NCI-H1048 (cell line): ENCODE data around the gene WT1.

Experiments used
- DNase-seq: peaks from one replicate; lab custom pipeline; 2025; lab: John Stamatoyannopoulos, UW

The WT1 gene

DNA sequence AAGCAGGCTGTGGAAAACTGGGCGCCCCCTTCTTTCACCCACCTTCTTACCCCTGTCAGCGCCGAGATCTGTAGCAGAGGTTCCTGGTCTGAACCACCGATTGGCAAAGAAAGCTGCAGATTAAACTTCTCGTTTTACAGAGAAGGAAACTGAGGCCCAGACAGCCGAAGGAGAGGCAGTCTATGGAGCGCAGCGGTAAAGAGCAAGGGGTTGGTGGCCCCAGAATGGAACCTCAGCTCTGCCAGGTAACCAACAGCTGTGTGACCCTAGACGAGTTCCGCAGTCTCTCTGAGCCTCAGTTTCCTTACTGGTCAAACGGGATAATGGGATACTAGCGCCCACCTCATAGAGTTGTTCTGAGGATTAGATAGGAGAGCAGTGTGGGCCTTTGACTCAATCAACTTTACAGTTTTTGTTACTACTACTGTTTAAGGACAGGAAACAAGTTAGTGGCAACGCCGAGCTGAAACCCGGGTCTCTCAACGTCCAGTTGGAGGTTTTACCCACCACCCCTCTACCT is 3.1 kb upstream of the WT1 start:
- no peak for DNase-seq

DNA sequence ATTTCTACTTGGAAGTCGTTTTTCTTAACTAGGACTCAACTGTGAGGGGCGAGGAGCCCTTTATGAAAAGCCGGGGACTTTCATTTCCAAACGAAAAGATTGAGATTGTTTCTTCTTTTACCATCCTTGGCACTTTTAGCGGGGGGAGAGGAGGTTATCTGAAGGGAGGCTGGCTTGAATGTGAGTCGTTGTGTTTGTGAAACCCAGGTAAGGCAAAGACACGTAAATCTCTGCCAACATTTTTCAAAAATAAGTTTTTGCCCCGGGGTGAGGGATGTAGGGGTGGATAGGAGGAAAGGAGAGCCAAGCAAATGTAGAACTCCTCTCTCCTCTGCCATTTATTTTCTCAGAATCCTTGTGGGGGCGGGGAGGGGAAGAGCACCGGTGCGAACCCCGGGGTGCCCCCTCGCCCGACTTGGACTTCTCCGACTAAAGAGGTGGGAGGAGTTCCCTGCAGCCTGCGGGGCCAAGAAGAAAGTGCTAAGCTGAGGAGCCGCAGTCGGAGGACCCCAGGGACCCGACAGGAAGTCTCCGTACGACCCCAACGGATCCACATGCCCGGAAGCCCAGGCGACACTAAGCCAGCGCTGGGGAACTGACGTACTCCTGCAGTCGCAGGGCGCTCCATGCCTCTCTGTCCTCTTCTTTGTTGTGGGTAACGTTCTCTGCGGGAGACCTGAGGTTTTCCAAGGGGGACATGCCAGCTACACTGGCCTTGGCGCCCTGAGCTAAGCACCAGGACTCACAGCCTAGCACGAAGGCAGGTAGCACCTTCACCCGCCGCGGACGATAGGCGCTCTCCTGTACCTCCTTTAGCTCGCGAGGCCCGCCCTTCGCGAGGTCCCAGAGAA is 2.4 kb upstream of the WT1 start:
- no peak for DNase-seq

DNA sequence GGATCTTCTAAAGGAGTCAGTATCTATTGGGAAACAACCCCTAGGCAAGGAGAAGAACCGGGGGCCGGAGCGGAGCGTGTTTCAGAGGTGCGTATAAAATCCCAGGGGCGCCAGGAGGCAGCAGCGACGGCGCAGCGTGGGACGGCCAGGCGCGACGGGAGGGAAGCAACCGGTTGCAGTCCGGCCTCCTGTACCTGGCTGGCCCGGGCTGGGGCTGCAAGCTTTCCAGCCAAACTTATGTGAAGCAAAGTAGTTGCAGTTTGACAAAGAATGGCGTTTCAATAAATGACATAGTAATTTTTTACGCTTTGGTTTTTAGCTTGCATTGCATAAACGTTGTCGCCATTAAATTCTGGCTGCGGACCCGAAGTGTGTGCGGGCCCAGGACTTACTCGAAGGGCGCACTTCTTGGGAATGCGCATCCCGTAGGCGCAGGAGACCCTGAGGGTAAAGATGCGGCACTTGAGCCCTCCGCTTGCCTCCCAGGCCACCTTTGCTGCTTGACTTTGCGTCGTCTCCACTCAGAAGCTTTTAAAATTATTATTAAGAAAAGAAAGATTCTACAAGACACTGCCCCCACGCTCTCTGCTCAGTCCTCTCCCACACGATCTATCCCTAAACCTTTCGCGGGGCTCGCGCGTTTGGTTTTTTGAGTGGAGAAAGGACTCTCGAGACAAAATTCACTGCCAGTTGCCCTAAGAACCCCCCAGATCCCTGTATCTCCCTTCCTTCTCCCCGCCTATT is 1.6 kb upstream of the WT1 start:
- no peak for DNase-seq

DNA sequence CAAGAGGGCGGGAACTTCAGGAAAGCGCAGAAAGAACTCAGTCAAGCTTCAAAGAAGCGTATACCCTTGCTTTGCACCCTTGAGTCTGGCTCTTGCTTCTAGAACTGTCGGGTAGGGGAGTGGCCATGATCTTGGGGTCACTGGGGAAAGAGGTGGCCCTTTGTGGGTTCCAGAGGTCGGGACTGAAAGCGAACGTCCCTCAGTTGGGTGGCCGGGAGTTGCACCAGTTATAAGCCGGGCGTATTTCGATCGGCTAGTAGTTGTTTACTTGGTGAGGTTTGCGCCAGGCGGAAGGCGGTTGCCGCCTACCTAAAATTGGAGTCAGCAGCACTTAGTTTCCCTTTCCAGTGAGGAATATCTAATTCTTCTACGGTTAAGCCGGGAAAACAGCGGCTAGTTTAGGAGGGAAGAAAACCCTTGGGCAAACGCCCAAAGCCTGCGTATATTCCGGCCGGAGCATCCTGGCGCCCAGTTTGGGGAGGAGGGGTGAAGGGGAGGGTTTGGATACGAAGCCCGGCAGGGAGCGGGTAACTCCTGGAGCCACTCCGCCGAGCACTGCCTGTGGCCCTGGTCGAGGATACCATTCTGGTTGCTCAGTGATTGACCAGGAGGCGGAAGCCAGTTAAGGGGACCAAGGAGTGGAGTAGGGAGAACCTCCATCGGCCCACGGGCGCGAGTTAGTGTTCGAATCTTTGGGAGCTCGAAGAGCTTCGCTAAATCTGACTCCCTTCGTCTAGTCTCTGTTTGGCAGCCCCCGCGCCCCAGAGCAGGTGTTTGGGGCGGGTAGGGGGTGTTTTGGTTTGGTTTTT is 807 bp upstream of the WT1 start:
- no peak for DNase-seq

DNA sequence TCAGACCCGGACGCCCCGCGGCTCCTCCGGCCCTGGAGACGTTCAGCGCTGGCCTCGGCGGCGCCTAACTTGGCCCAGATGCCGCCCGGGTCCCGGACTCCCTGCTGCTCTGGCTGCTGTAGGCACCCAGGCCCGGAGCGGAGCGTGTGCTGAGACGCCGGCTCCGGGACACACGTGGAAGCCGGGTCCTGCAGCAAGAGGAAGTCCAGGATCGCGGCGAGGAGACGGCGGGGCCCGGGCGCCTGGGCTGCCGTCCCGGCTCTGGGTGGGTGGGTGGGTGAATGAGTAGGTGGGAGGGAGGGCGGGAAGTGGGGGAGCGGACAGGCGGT is 223 bp downstream of the WT1 start:
- no peak for DNase-seq

DNA sequence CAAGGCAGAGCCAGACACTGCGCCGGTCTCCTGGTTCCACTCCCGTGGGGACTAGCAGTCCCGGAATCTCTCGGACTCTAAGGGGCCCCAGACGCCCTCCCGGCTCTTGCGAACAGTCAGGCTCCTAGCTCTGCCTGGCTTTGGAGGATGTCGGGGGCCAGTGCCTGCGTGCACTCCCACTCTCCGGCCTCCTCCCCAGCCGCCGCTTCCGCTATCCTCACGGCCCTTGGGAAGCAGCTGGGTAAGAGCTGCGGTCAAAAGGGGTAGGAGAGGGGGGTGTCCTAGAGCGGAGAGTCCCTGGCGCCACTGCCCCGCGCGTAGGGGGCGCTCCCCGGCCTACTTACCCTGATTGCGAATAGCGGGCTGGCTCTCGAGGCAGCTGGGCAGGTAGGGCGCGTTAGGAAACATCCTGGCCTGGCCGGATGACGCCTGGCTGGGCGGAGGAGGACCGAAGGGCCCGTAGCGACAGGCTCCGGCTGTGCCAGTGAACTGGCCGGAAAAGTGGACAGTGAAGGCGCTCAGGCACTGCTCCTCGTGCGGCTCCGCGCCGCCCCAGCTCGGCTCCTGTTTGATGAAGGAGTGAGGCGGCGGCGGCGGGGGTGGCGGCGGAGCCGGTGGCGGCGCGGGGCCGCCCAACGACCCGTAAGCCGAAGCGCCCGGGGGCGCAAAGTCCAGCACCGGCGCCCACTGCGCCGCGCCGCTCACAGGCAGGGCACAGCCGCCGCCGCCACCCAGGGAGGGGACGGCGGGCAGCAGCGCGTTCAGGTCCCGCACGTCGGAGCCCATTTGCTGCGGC is 785 bp downstream of the WT1 start:
- DNase-seq = no peak

DNA sequence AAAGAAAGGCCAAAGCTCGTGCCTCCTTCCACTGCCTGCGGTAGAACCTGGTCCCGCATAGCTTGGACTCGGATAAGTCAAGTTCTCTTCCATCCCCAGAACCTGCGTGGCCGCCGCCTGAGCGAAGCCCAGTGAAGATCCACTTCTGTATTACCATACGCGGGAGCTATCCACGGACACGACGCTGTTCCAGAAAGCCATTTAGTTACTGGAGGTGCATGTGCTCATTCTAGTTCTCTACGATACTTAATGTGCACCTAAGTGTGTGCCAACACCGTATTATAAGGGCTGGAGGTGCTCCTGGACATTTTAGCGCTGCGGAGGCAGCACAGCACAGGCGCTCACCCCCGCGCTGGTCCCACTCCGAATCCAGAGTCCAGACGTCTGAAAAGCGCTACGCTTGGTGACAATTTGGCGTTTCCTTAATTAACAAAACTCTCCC is 1.4 kb downstream of the WT1 start:
- no peak for DNase-seq

DNA sequence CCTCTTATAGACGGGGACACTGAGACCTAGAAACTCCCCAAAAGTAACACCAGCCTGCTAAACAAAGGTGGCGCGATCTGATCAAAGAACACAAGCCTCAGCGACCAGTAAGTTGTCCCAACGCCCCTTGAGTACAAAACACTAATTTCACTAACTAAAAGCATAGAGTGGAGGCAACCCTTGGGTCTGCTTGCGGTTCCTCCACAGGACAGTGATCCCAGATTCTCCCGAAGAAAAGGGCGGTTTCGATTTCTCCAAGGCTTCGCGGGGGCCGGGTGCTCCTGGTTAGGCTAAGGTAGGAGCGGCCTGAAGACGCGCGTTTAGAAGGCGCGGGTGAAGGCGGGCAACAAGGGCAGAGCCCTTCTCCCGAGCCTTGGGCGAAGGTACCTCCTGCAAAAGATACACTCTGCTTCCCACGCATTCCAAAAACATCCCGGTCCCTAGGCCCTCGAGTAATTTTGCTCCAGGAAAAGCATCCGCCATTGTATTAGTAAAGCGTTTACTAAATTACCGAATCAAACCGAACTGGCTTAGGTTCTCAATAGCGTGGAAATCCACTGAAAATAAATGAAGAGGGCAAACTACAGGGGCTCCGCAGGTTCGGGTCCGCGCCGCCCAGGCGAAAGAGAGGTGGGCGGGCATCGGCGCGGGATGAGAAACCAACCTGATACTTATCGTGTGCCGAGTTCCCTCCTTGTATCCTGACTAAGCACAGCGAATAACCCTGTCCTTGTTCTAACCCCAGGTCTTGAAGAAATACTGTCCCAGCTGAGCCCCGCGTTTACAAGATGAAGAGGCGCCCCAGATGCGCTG is 2.0 kb downstream of the WT1 start:
- no peak for DNase-seq

DNA sequence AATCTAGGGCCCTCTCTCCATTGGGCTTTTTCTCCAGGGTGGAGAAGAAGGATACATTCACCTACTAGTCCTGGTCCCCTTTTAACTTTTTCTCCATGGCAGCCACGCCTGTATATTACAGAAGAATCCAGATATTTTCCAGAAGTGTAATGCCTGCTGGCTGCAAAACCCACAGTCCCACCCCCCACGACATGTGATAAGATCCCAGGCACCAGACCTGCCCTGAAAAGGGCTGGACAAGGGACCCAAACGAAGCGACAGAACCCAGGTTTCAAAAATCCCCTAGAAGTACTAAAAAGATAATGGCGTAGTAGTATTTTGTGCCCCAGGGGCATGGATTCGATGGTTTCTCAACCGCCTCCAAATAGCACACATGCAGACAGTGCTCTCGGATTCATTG is 2.8 kb downstream of the WT1 start:
- DNase-seq = no peak

DNA sequence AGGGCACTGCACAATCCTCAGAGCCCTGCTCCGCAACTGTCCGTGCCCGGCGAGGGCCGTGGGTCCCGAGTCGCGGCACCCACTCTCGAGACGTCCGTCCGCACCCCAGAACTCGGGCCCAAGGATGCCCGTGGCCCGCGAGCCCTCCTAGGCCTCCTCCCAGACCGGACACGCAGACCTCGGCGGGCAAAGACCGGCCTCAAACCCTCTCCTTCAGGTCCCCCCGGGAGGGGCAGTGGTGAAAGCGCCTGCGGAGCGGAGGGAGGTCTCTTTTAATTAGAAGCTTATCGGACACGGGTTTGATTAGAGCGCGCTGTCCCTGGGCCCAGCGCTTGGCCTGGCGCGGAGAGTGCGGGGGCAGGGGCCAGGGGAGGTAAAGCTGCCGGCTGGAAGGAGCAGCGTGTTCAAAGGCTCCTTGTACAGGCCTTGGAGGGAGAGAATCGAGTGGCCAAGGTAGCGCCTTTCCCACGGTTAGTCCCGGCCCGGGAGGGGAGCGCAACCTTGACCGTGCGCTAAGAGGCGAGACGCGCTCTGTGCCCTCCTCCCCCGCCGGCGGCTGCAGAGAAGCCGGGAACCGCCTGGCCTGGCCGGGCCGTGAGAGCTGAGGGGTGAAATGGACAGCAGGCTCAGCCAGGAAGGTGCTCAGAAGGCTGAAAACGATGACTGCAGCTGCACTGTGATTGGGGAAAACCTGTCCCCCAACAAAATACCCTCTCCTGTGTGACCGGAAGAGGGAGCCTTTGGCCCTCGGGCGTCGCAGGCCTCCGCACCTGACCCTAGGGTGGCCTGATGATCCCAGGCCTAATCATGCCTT is 4.6 kb downstream of the WT1 start:
- DNase-seq = no peak

DNA sequence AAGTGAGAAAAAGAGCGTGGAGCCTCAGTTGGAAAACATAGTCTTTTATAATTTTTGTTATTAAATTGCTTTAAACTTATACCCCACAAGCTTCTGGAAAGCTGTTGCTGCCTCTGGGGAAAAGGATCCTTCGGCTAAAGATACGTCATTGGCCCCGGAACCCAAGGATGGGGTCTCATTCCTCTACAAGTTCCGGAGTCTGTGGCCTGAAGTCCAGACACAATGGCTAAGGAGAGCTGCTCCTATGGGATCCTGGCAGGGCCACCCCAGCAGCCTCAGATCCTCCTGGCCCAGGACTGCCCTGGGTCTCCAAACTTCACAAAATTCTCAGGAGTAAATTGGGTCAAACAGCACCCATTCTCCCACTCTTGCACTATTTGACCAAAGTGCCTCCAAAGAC is 5.9 kb downstream of the WT1 start:
- DNase-seq = no peak

DNA sequence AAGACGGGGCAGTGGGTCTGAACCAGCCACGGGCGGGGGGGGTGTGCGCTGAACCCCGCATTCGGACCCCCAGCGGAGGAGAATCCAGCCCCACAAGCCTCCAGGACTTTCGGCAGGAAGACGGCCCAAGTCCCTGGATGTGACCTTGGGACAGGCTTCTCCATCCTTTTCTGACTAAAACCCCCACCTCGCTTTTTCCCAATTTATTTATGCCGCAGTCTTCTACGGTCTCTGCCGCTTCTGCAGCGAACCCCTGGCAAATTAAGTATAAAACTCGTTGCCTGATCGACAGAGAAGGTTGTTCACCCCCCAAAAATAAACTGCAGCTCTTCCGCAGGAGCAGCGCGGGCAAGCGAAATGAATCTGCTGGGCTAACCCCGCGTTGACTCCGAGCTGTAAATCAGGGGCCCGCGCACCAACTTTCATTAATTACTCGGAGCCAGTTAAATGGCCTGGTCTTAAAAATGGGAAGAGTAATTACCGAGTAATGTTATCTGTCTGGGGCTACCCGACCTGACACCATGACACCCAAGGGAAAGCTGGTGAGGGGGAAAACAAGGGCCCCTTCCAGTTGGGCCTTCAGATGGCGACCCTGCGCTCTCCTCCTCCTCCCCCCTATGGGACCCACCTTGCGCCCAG is 6.6 kb downstream of the WT1 start:
- DNase-seq = no peak

DNA sequence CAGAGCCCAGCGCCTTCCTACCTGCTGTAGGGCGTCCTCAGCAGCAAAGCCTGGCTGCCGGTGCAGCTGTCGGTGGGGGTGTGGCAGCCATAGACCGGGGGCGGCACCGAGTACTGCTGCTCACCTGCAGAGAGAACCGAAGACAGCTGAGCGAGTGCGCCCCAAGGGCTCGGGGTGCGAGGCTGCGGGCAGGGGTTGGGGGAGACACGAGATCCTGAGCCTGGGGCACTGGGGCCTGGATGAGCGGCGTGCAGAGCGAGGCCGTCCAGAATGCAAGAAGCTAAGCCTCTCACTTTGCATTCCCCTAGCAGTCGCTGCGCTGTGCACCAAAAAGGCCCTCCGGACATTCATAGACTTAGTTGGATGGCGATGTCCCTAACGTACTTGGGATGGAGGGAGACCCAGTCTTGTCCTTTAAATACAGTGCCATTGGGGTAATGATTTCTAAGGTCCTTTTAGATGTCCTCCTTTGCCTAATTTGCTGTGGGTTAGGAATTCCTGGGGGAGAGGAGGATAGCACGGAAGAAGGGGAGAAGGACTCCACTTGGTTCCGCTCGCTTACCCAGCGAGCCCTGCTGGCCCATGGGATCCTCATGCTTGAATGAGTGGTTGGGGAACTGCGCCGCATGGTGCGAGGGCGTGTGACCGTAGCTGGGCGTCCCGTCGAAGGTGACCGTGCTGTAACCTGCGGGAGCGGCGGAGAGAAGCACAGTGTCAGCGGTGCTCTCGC is 7.2 kb downstream of the WT1 start:
- no peak for DNase-seq

DNA sequence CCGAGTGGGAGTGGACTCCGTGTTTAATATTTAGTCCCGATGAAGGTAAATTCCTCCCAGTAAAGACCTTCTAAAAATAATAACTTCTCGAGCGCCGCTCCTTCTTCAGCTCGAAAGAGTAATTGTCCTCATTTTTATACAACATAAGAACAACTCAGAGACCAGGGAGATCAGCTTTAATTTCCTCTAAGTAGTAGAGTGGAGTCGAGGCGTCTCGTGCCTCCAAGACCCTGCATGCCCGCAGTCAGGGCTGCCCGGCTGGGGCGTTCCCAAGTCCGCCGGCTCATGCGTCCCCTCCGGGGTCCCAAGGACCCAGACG is 7.8 kb downstream of the WT1 start:
- no peak for DNase-seq

DNA sequence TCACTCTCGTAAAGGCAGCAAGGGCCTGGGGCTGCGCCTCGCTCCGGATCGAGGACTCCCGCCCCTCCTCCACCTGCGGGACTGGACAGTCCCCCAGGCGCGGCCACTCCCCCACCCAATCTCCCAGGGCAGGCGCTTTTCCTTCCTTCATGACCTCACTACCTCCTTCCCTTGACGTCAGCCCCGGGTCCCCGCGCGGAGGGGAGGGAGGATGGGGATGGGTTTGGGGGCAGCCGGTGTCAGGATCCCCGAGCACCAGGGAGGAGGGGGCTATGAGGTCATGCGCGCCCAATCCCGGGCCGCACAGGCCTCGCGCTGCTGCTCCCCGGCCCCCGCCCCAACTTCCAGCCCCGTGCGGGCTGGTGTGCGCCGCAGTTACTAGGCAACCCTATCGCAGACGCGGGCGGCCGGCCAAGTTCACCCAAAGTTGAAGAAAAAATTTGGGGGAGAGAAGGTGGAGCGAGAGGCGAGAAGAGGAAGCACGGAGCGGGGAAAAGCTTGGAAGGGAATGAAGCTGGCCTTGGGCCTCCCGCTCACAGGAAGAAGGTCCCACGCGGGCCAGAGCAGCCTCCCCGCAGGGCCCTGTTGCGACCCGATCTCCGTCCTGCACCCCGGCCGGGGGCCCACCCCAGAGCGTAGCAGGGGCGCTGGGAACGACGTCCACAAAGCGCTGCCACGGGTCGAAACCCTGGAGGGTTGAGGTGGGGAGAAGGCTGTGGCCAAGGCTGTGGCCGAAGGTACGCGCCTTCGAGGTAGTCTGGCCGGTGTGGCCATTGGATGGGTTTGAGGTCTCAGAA is 8.3 kb downstream of the WT1 start:
- DNase-seq = no peak

DNA sequence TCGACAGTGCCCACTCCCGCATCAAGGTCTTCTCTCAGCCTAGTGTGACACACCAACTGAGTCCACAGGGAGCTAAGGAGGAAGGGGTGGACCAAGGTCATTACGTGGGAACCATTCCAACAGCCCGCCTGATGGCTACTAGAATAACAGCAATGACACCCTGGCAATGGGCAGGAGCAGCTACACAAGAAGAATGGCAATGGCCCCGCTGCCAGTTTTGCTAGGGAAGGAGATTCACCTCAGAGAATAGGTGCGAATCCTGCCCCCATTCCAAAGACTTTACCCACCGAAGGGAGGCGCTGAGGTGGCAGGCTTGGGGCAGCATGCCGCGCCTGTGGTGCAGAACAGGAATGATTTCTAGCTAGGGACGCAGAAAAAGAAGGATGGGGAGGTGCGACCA is 9.1 kb downstream of the WT1 start:
- no peak for DNase-seq

DNA sequence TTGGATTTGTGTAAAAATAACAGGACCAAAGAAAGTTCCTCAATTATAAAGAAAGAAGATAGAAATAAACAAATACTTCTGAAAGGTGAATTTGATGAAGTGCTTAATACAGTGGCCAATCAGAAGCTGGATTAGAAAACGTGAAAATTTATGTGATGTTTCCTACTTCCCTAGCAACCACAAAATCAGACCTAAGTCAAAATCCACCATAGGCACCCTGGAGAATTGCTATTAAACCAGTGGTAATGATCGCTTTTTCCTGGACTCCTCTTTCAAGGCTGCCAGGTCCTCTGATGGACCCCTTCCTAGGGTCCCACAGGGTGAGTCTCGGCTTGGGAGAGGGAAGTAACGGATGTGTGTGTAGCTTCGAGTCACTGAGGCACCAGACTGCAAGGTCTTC is 9.6 kb downstream of the WT1 start:
- DNase-seq = no peak

DNA sequence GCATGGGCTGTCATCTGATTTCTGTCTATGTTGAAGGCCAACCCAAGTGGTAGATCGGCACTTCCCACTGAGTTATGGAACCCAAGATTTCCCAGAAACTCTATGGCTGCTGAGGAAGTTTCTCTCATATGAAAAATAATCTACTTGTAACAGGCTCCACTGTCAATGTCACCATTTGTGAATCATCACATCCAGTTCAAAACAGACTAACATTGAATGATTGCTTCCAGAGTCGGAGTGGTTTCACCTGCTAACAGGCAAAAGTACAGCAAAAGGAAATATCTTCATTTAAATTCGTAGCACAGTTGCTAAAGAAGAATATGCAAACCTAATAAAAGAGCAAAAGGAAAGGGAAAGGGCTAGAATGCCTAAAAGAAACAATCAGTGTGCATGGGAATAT is 12.8 kb downstream of the WT1 start:
- no peak for DNase-seq
